SK-N-SH (cell line): ENCODE measurements around the gene MRPL44. TPM values are rescaled to one million over a fixed set of nuclear protein-coding genes. Genes with fewer than 3 reads are reported as not detected.

Experiments
- CTCF ChIA-PET: fragments of 300-600, 350-600 bp; formaldehyde crosslinking; extraction: SDS; loops from one replicate; lab custom pipeline; 2021; lab: Yijun Ruan, JAX
- POLR2A ChIA-PET: fragments of 350-600 bp; sonication (Branson Sonifier 250); formaldehyde crosslinking; extraction: SDS; loops from one replicate; lab custom pipeline; 2020; ENCODE audit warnings: antibody characterized with exemption, inconsistent platforms; lab: Yijun Ruan, JAX
- DNase-seq: peaks from one replicate; pipeline ENCODE4 v3.0.0; 2012
- H2AFZ ChIP-seq: fragments of 200-600 bp; sonication (generic); 2 replicates; pipeline ENCODE4 v1.8.1; 2016; ENCODE audit warnings: antibody characterized with exemption, mild to moderate bottlenecking, low read depth
- H3F3A ChIP-seq: fragments of 200-600 bp; sonication (generic); replicated peaks from 2 replicates; pipeline ENCODE3; 2016; ENCODE audit warnings: antibody characterized with exemption, mild to moderate bottlenecking; ENCODE audit not compliant: insufficient read depth
- H3K27ac ChIP-seq, 2 experiments: fragments of 200-500 bp in 1 of 2; fragments of 200-600 bp in 1 of 2; sonication (Bioruptor generic) in 1 of 2; sonication (generic), shearing (Covaris generic) in 1 of 2; 2 replicates each; pipeline versions ENCODE4 v1.5.1 to v1.6.1; 2014 to 2016; ENCODE audit warnings: low read depth in 2 of 2, inconsistent platforms in 1 of 2, low read length in 1 of 2, mild to moderate bottlenecking in 1 of 2, mixed read lengths in 1 of 2
- H3K27me3 ChIP-seq: fragments of 200-600 bp; sonication (generic), shearing (Covaris generic); 2 replicates; pipeline ENCODE4 v1.6.1; 2016; ENCODE audit warnings: mixed run types; ENCODE audit not compliant: insufficient read depth
- H3K36me3 ChIP-seq, 2 experiments: fragments of 200-500 bp in 1 of 2; fragments of 200-600 bp in 1 of 2; sonication (Bioruptor generic) in 1 of 2; sonication (generic) in 1 of 2; replicated peaks in 1 of 2; 2 replicates each; pipeline versions ENCODE3 to v1.5.1; 2014 to 2016; ENCODE audit warnings: low read length in 1 of 2, mild to moderate bottlenecking in 1 of 2; ENCODE audit not compliant: insufficient read depth in 2 of 2, control insufficient read depth in 1 of 2
- H3K4me1 ChIP-seq, 2 experiments: fragments of 200-500 bp in 1 of 2; fragments of 200-600 bp in 1 of 2; sonication (Bioruptor generic) in 1 of 2; sonication (generic), shearing (Covaris generic) in 1 of 2; 2 replicates each; pipeline versions ENCODE4 v1.5.1 to v1.6.1; 2014 to 2016; ENCODE audit warnings: low read depth in 1 of 2, low read length in 1 of 2, mixed run types in 1 of 2; ENCODE audit not compliant: insufficient read depth in 2 of 2, control insufficient read depth in 1 of 2
- H3K4me2 ChIP-seq: fragments of 200-600 bp; sonication (generic), shearing (Covaris generic); 2 replicates; pipeline ENCODE4 v1.6.1; 2017; ENCODE audit warnings: mixed run types
- H3K4me3 ChIP-seq, 2 experiments: fragments of 200-500 bp in 1 of 2; fragments of 200-600 bp in 1 of 2; sonication (Bioruptor generic) in 1 of 2; sonication (generic), shearing (Covaris generic) in 1 of 2; 2 replicates each; pipeline versions ENCODE4 v1.5.1 to v1.8.1; 2014 to 2016; ENCODE audit warnings: low read depth in 2 of 2, inconsistent platforms in 1 of 2, low read length in 1 of 2, mild to moderate bottlenecking in 1 of 2, mixed read lengths in 1 of 2, moderate library complexity in 1 of 2
- H3K79me2 ChIP-seq: fragments of 200-600 bp; sonication (generic); 2 replicates; pipeline ENCODE4 v1.8.1; 2017; ENCODE audit warnings: mild to moderate bottlenecking; ENCODE audit not compliant: insufficient read depth
- H3K9ac ChIP-seq: fragments of 200-600 bp; sonication (generic); 2 replicates; pipeline ENCODE4 v1.6.1; 2017; ENCODE audit warnings: mixed run types
- H3K9me2 ChIP-seq: fragments of 200-600 bp; sonication (generic); 2 replicates; pipeline ENCODE4 v1.6.1; 2017; ENCODE audit warnings: mixed run types
- H3K9me3 ChIP-seq: fragments of 200-600 bp; sonication (generic); 2 replicates; pipeline ENCODE4 v1.6.1; 2017; ENCODE audit warnings: mixed run types, mild to moderate bottlenecking, moderate library complexity
- H4K20me1 ChIP-seq: fragments of 200-600 bp; sonication (generic); 2 replicates; pipeline ENCODE4 v1.6.1; 2017; ENCODE audit warnings: mild to moderate bottlenecking, mixed run types; ENCODE audit not compliant: insufficient read depth
- CHD2 ChIP-seq: fragments of 150-350 bp; IDR thresholded peaks from 2 replicates; pipeline ENCODE4 v1.6.1; 2018; ENCODE audit warnings: low read length; ENCODE audit not compliant: partially characterized antibody
- ELF1 ChIP-seq: IDR thresholded peaks from 2 replicates; pipeline ENCODE4 v1.4.0; 2012
- FOSL2 ChIP-seq: IDR thresholded peaks from 2 replicates; pipeline ENCODE4 v1.4.0; 2012; ENCODE audit warnings: low read depth, mild to moderate bottlenecking, moderate library complexity, borderline replicate concordance
- GATA2 ChIP-seq: sonication (generic); formaldehyde crosslinking; IDR thresholded peaks from 2 replicates; pipeline ENCODE4 v1.5.0; 2020; ENCODE audit warnings: mild to moderate bottlenecking, missing genetic modification reagents
- IRF3 ChIP-seq: fragments of 150-350 bp; IDR thresholded peaks from 2 replicates; pipeline ENCODE4 v1.6.1; 2016; ENCODE audit warnings: mild to moderate bottlenecking, low read depth, low read length
- MEF2A ChIP-seq: IDR thresholded peaks from 2 replicates; pipeline ENCODE4 v1.4.0; 2012; ENCODE audit warnings: low read depth, borderline replicate concordance
- MXI1 ChIP-seq: IDR thresholded peaks from 2 replicates; pipeline ENCODE4 v1.6.1; 2012; ENCODE audit warnings: mild to moderate bottlenecking, low read depth, low read length, improper control_type of control experiment
- POLR2AphosphoS5 ChIP-seq: IDR thresholded peaks from 2 replicates; pipeline ENCODE4 v1.6.1; 2012; ENCODE audit warnings: low read depth, low read length
- RAD21 ChIP-seq: IDR thresholded peaks from 2 replicates; pipeline ENCODE4 v1.6.1; 2012; ENCODE audit warnings: mild to moderate bottlenecking, low read length
- RCOR1 ChIP-seq: fragments of 150-350 bp; IDR thresholded peaks from 2 replicates; pipeline ENCODE4 v1.6.1; 2017; ENCODE audit warnings: antibody characterized with exemption, low read length
- TCF12 ChIP-seq: IDR thresholded peaks from 2 replicates; pipeline ENCODE4 v1.4.0; 2012
- USF2 ChIP-seq: fragments of 150-350 bp; IDR thresholded peaks from 2 replicates; pipeline ENCODE4 v1.6.1; 2017; ENCODE audit warnings: antibody characterized with exemption, low read length, low read depth, borderline replicate concordance
- ZBTB33 ChIP-seq: IDR thresholded peaks from 2 replicates; pipeline ENCODE4 v1.4.0; 2012; ENCODE audit warnings: low read depth, borderline replicate concordance
- WGBS: methylation state at CpG from one replicate; pipeline ENCODE4 v1.1.6; 2017; ENCODE audit warnings: low lambda C conversion rate; 5-methylcytosine and 5-hydroxymethylcytosine counted together
- polyA plus RNA-seq, 3 experiments: library from polyadenylated mRNA; depleted of rRNA; stranded (reverse); fragments of >200 nt; gene quantifications; 2 replicates each; pipeline ENCODE4 v1.2.3, GENCODE V29; 2012

Gene MRPL44
- polyA plus RNA-seq, 1 of the 3 experiments (the other 2 are of a cell fraction), result 12.9 TPM

- no peak overlapping the region for H3K27ac ChIP-seq
- H3K4me1 ChIP-seq, result peaks cover 15 to 43% of the 10 kb centered on the region in 2 experiments
Observed at GRCh38 chr2:223936862-223937326, 20.4 kb upstream of the MRPL44 start.

More at GRCh38 chr2:223936862-223937326, 20.4 kb upstream of the MRPL44 start:
- H3K9ac ChIP-seq, result no peak overlapping the region
- no peak for DNase-seq
- no peak overlapping the region for H3K4me2 ChIP-seq
- ChIA-PET POLR2A (no interaction called here), CTCF (interaction anchor here (0.7 to 1.8 kb wide), 2 partner anchors 33 to 1021 kb away, joined by 3 to 8 read pairs; no protein-coding TSS in a partner anchor)
- peaks cover 0 to 9% of the 10 kb centered on the region in 2 experiments for H3K36me3 ChIP-seq
- peaks cover 100% of the 10 kb centered on the region for H3K79me2 ChIP-seq
- H4K20me1 ChIP-seq, result peaks cover 44% of the 10 kb centered on the region
- no peaks in the 10 kb centered on the region for H3K27me3 ChIP-seq
- H3F3A ChIP-seq, result peaks cover 14% of the 10 kb centered on the region
- H3K9me2 ChIP-seq, result no peaks in the 10 kb centered on the region
- TF ChIP-seq GATA2 (no peak), ELF1 (no peak), RCOR1 (no peak), RAD21 (no peak), POLR2AphosphoS5 (no peak), MEF2A (no peak), TCF12 (no peak), CHD2 (no peak), FOSL2 (no peak), ZBTB33 (no peak), USF2 (no peak), IRF3 (no peak), MXI1 (no peak)
- WGBS, result 92% methylated on average over 5 of the region's 5 CpGs
- H3K4me3 ChIP-seq, result no peak overlapping the region
- no peak overlapping the region for H2AFZ ChIP-seq
- no peaks in the 10 kb centered on the region for H3K9me3 ChIP-seq
